VCaP (cell line): Measurements from ENCODE around the gene PADI2.

ENCODE experiments used
- H3K27ac ChIP-seq: fragments of 450-650 bp; 2 replicates; pipeline ENCODE4 v1.5.1; 2017
- CTCF ChIP-seq: fragments of 450-650 bp; conservative IDR thresholded peaks from 2 replicates; pipeline ENCODE4 v1.5.1; 2017; ENCODE audit warnings: mild to moderate bottlenecking, moderate library complexity

PADI2 gene

GRCh38 chr1:17149771-17150170 is 30.5 kb upstream of the PADI2 start:
- no peak overlapping the region for H3K27ac ChIP-seq
- TF ChIP-seq CTCF, result no peak

GRCh38 chr1:17148950-17149608 is 29.8 kb upstream of the PADI2 start:
- H3K27ac ChIP-seq, result no peak overlapping the region
- no peak for TF ChIP-seq CTCF

- TF ChIP-seq CTCF, result no peak
- H3K27ac ChIP-seq, result no peak overlapping the region
Observed at GRCh38 chr1:17145648-17146047, 26.4 kb upstream of the PADI2 start.

GRCh38 chr1:17143760-17144159 is 24.5 kb upstream of the PADI2 start:
- no peak overlapping the region for H3K27ac ChIP-seq
- TF ChIP-seq CTCF, result no peak

- no peak overlapping the region for H3K27ac ChIP-seq
- no peak for TF ChIP-seq CTCF
Observed at GRCh38 chr1:17141441-17142197, 22.4 kb upstream of the PADI2 start.

- no peak for TF ChIP-seq CTCF
- H3K27ac ChIP-seq, result no peak overlapping the region
Observed at GRCh38 chr1:17140279-17140678, 21.0 kb upstream of the PADI2 start.

GRCh38 chr1:17139637-17140036 is 20.4 kb upstream of the PADI2 start:
- no peak for TF ChIP-seq CTCF
- H3K27ac ChIP-seq, result no peak overlapping the region
